Measurements from ENCODE around the gene GTF2H1.

The GTF2H1 gene

GRCh38 chr11:18321969-18322711, at the start of gene GTF2H1, which contains the start of gene HPS5:
Gene GTF2H1 (plus strand): TSS chr11:18322567. CDS start chr11:18333075, 10,508 bp downstream.
Gene HPS5 (minus strand): TSS chr11:18322140. CDS start chr11:18317858, 4,282 bp downstream.
- DNase-seq, result peak; percentile 96

GRCh38 chr11:18277565-18278271, 44.6 kb upstream of the GTF2H1 start:
- no peak for DNase-seq

- no peak for DNase-seq
Observed at GRCh38 chr11:18280438-18281045, 41.8 kb upstream of the GTF2H1 start.

GRCh38 chr11:18282626-18283025, 39.7 kb upstream of the GTF2H1 start:
- DNase-seq, result no peak

- DNase-seq, result no peak
Observed at GRCh38 chr11:18285841-18286240, 36.5 kb upstream of the GTF2H1 start.

- DNase-seq, result no peak
Observed at GRCh38 chr11:18288911-18289310, 33.5 kb upstream of the GTF2H1 start.

- DNase-seq, result no peak
Observed at GRCh38 chr11:18294862-18295261, 27.5 kb upstream of the GTF2H1 start.

GRCh38 chr11:18295316-18295715, 27.1 kb upstream of the GTF2H1 start:
- no peak for DNase-seq

- no peak for DNase-seq
Observed at GRCh38 chr11:18299721-18300120, 22.6 kb upstream of the GTF2H1 start.

- no peak for DNase-seq
Observed at GRCh38 chr11:18304745-18305144, 17.6 kb upstream of the GTF2H1 start.

- DNase-seq, result no peak
Observed at GRCh38 chr11:18307461-18308139, 14.8 kb upstream of the GTF2H1 start.

GRCh38 chr11:18308242-18308641, 14.1 kb upstream of the GTF2H1 start:
- DNase-seq, result no peak

- DNase-seq, result no peak
Observed at GRCh38 chr11:18309691-18310090, 12.7 kb upstream of the GTF2H1 start.

GRCh38 chr11:18310800-18311340, 11.5 kb upstream of the GTF2H1 start:
- DNase-seq, result no peak

- DNase-seq, result no peak
Observed at GRCh38 chr11:18312012-18312411, 10.4 kb upstream of the GTF2H1 start.

GRCh38 chr11:18312663-18313420, 9.5 kb upstream of the GTF2H1 start:
- DNase-seq, result no peak

- no peak for DNase-seq
Observed at GRCh38 chr11:18313965-18314763, 8.2 kb upstream of the GTF2H1 start.

- DNase-seq, result no peak
Observed at GRCh38 chr11:18314784-18315523, 7.4 kb upstream of the GTF2H1 start.

GRCh38 chr11:18315893-18316292, 6.5 kb upstream of the GTF2H1 start:
- no peak for DNase-seq

- DNase-seq, result no peak
Observed at GRCh38 chr11:18317551-18317950, 4.8 kb upstream of the GTF2H1 start.

GRCh38 chr11:18319914-18320313, 2.5 kb upstream of the GTF2H1 start:
- DNase-seq, result no peak
